Islet precursor cell (in vitro differentiated cells): Measurements from ENCODE around the gene NPR2.

ENCODE experiments used
- DNase-seq: peaks from one replicate; pipeline ENCODE4 v3.0.0-alpha.2; 2018

NPR2 gene

GRCh38 chr9:35834260-35835215 lies 43.1 kb downstream of the NPR2 start:
- no peak for DNase-seq

- DNase-seq, result no peak
Measured at GRCh38 chr9:35835216-35835632, 43.8 kb downstream of the NPR2 start.

GRCh38 chr9:35835766-35836165 lies 44.4 kb downstream of the NPR2 start:
- DNase-seq, result no peak

DNA sequence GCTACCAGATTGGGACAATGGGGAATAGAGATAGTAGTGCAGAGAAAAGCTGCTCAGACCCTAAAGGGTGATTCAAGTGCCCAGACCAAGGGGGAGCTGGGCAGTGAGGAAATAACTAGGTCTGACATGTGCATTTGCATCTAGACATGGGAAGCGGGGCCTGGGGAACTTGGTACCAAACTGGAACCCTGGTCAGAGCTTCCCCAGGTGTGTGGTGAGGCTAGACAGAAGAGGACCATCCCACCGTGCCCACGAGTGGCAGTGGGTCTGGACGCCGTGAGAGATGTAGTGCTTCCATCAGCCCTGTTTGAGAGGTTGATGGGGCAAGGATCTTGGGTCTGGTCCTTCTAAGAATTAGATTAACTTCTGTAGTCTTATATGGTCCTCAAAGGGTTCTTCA lies 45.2 kb downstream of the NPR2 start:
- no peak for DNase-seq

DNA sequence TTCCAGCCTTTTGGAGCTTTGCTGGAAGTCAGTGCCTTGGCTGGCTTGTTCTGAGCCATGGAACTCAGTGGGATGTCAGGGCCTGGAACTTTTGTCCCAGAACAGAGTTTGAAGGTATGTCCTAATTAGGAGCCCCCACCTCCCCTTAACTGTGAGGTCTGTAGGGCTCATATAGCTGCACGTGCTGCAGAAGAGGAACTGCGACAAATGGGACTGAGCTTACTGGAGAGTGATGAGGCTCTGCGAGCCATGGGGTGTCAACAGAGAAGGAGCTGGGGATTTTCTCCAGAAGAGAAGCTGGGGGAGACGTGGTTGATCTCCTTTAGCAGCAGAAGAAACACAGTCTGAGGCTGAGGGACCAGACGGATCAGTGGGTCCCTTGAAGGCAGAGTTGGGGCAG lies 48.5 kb downstream of the NPR2 start:
- no peak for DNase-seq

DNA sequence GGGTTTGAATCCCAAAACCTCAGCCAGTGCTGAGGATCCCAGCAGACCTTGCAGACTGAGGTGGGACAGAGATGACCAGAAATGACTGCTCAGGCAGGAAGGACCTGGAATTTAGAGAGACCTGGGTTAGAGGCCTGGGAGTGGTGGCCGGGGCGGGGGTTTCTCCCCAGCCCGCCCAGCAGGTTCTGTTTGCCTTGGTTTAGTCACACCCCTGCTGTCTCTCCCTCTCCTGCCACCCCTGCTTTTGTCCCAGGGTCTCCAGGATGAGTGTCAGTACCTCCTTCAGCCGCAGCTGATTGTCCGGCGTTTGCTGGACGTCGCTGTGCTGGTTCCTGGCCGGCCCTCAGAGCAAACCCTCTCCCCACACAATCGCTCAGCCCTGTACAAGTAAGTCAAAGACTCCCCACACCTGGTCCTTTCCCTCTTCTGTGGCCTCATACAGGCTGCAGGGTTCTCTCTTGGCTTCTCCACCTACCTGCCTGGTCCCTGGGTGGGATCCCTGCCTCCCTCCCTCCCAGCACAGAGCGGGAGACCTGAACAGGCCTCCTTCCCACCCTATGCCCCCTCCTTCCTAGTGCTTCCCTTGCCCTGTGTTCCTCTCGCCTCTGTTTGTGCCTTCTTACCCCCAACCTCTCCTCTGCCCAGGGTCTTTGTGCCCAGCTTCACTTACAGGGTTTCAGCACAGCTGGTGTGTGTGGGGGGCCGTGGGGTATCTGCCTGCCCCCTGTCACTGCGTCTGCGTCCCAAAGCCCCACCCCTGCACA lies 49.7 kb downstream of the NPR2 start:
- no peak for DNase-seq

- no peak for DNase-seq
Measured at GRCh38 chr9:35841645-35841900, 50.2 kb downstream of the NPR2 start.

- DNase-seq, result no peak
Measured at GRCh38 chr9:35842020-35842745, 50.8 kb downstream of the NPR2 start.

DNA sequence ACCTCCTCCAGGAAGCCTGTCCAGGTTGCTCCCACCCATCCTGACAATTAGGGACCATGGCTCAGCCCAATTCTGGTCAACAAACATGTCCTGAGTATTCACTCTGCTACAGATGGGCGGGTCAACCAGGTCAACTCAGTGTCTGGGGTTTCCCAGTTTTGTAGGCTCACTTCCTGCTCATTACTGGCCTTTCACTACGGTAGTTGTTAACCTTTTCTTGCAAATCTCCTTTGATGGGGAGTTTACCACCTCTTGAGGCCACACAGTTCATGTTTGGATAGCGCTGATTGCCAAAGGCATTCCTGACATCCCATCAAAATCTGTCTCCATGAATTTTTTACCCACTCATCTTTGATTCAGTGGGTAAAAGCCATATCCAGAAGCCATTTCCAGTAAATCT lies 51.4 kb downstream of the NPR2 start:
- no peak for DNase-seq

DNA sequence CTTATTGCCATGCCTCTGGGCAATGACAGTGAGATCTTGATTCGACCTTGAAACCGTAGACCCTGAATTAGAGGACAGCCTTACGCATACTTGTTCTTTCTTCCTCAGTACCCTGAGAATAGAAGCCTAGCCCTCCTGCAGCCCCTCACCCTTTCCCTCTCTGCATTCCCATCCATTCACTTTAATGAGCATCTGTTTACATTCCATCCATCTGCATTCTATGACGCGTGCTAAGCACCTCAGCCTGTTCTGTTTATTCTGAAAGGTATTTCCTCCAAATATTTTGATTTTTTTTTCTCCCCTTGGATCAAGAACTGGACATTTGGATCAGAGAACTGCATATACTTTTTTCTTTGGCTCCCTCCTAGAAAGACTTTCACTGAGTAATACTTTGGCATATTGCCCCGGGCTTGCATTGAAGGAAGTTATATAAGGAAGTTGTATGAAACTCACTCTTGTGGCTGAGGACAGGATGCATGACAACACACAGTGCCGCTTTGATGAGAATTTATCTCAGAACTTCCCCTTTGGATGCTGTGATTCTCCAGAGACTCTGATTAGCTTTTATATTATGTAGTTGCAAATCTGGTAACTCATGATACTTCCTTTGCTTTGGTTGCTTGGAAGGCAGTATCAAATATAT lies 53.4 kb downstream of the NPR2 start:
- no peak for DNase-seq

- peak; percentile 69 for DNase-seq
Measured at GRCh38 chr9:35845824-35846771, 54.7 kb downstream of the NPR2 start.

DNA sequence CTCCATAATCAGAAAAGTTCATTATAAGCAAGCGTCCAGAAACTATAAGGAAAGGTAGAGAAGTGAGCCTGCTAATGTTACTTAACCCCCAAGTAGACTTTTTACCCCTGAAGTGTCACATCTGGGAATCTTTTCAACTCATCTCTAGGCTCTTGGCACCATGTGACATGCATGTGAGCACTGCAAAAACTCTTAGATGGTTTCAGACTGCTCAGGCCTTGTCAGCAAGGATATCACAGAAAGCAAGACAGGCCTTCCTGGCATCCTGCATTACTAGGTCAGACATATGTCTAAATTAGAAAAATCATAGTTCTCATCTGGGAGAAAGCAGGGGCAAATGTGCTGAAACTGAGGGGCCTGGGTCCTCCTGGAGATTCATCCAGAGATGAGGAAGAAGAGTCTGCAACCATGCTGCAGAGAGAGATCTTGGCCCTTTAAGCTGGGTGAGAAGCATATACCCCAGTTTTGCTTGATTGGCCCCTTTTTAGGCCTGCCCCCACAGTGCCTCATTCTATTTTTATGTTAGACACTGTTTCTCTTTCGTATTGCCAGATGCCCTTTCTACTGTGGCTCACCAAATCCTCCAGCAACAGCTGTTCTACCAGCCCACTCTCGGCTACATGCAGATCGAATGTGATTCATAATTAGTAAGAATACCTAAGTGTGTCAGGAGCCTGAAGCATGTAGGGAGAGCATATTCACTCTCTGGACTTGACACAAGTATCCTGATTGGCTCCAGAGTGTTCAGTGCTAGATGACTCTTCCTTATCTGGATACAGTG lies 56.6 kb downstream of the NPR2 start:
- DNase-seq, result no peak

DNA sequence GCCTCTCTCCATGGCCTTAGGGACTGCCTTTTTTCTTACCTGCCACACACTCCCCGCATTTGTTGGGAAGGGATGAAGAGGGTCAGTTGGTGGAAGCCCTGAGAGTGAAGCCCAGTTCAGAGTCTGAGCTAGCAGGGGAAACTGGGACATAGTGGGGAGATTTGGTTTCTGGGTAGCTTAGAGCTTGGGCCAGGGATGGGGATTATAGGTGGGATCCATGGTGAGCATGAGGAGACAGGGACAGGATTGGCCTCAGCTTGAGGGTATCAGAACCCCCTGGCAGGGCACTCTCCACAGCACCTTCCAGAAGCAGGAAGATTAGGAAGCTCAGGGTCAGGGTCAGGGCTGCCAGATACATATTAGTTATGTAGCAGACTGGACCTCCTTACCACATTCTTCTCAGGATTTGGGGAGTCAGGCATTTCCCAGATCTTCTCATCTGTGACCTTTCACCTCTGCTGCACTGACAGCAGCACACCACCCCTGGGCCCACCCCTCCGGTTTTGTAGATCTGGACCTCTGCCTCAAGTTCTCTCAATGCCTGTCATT lies 61.0 kb downstream of the NPR2 start:
- peak; percentile 26 for DNase-seq

GRCh38 chr9:35852876-35853865 lies 61.8 kb downstream of the NPR2 start:
- DNase-seq, result peak; percentile 40

GRCh38 chr9:35854091-35854762 lies 62.8 kb downstream of the NPR2 start:
- DNase-seq, result peak; percentile 38

DNA sequence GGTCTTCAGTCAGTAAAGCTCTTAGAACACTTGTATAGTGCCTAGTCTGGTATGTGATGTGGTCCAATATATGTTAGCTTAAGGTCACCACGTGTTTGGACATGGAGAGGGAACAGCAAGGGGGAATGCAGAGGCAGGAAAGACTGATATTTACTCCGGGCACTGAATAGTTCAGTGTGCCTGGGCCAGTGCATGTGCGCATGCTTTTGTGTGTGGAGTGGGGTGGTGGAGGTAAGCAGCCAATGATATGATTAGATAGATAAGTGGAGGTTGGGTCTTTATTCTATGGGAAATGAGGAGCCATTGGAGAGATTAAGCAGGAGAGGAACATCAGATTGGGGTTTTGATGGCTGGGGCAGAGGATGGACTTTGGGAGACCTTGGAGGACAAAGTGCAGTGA lies 64.8 kb downstream of the NPR2 start:
- DNase-seq, result peak; percentile 13

DNA sequence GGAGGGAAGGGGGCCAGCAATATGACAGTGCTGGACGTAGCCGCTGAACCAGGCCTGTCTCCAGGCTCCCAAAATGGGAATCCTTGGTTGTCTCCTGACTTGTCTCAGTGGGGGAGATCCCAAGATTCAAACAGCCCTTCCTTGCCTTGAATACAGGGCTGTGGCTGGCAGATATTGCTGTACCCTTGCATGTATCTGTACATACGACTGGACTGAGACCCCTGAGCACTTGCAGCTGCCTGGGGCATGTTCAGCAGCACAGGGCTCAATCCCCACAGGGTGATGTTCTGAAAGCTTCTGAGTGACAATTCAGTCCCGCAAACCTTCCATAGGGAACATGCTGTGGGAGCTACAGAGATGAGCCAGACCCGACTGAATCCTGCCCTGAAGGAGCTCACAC lies 65.5 kb downstream of the NPR2 start:
- DNase-seq, result peak; percentile 39

DNA sequence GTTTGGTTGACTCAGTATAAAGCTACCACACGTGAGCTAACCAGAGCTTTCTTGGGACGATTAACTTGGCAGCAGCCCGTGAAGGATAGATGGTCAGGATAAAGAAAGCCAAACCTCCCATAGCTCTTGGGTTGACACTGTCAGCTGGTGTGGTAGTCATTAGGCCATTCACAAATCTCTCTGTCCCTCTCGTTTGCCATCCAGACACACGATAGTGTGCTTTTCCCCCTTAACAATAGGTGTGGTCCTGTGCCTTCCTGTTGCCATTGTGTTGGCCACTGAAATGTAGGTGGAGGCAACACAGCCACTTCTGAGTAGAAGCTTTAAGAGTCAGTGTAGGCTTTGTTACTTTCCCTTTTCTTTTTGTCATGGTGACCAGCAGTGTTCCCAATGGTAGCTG lies 67.1 kb downstream of the NPR2 start:
- DNase-seq, result no peak
